ENCODE data around the gene PTPRN2. TPM values are rescaled to one million over a fixed set of nuclear protein-coding genes. Genes with fewer than 3 reads are reported as not detected.

Gene PTPRN2
- total and polyA plus RNA-seq, 4 donors: 18.1 to 69.9 (median 50.4) TPM

DNA sequence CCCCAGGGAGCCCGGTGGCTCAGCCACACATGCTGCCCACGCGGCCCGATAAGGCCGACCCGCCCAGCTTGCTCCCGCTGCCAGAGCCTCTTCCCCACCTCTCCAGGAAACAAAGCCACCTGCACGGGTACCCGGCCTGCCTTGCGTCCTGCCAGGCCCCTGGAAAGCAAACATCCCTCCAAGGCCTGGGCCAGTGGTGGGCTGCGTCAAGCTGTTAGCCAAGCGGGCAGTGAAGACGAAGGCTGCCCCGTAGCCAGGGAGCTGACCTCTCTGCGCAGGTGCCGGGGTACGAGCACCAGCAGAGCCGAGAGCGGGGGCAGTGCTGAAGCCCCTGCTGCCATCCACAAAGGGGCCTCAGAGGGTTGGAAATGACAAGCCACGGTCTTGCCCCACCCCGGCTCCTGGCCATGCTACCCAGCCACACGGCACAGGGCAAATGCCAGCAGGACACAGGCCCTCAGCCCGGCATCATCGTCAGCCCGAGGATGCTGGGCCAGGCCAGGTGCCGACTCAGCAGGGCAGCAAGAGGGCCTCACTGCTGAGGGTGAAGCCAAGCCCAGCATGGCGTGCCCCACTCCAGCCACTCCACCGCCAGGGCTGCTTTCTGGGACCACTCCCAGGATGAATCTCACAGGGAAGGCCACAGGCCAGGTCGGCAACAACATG, 140.0 kb downstream of the PTPRN2 start:
- Histone ChIP-seq H3K36me3 (ENCODE audit: control insufficient read depth, insufficient read depth, low read length) (peaks cover 11% of the 10 kb centered on the region), H3K9me3 (ENCODE audit: control insufficient read depth, insufficient read depth, low read length) (no peaks in the 10 kb centered on the region), H3K27ac (ENCODE audit: low read depth, low read length) (no peak overlapping the region), H3K4me1 (ENCODE audit: control insufficient read depth, insufficient read depth, low read length) (peaks cover 46% of the 10 kb centered on the region), H3K27me3 (ENCODE audit: control insufficient read depth, insufficient read depth, low read length) (no peaks in the 10 kb centered on the region), H3K4me3 (ENCODE audit: low read depth, low read length) (no peak overlapping the region)
- DNase-seq (ENCODE audit: low read depth in 4 of 6, low spot score in 6 of 6): no peak
- WGBS (ENCODE audit: insufficient coverage): 79% methylated on average over 25 of the region's 29 CpGs

DNA sequence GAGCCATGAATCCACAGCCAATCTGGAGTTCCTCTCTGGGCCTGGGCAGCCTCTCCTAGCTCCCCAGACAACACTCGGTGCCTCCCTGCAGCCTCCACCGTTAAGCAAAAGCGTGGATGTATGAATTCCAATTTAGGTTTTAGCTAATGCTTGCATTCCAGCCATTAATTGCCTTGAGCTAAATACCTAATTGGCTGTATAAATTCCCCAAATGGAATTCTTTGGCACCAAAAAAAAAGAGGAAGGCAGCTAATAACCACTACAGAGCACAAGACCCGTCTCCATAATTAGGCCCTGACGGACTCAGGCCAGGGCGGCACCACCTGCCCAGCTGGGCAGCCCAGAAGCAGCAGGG, 140.5 kb downstream of the PTPRN2 start:
- WGBS (ENCODE audit: insufficient coverage): 63% methylated on average over 6 of the region's 6 CpGs
- peaks cover 42% of the 10 kb centered on the region for H3K4me1 ChIP-seq (ENCODE audit: control insufficient read depth, insufficient read depth, low read length)
- peaks cover 11% of the 10 kb centered on the region for H3K36me3 ChIP-seq (ENCODE audit: control insufficient read depth, insufficient read depth, low read length)
- H3K9me3 ChIP-seq (ENCODE audit: control insufficient read depth, insufficient read depth, low read length): no peaks in the 10 kb centered on the region
- DNase-seq (ENCODE audit: low read depth in 4 of 6, low spot score in 6 of 6): peak in 1 of 6 donors; percentile 86
- no peak overlapping the region for H3K4me3 ChIP-seq (ENCODE audit: low read depth, low read length)
- no peaks in the 10 kb centered on the region for H3K27me3 ChIP-seq (ENCODE audit: control insufficient read depth, insufficient read depth, low read length)
- no peak overlapping the region for H3K27ac ChIP-seq (ENCODE audit: low read depth, low read length)

DNA sequence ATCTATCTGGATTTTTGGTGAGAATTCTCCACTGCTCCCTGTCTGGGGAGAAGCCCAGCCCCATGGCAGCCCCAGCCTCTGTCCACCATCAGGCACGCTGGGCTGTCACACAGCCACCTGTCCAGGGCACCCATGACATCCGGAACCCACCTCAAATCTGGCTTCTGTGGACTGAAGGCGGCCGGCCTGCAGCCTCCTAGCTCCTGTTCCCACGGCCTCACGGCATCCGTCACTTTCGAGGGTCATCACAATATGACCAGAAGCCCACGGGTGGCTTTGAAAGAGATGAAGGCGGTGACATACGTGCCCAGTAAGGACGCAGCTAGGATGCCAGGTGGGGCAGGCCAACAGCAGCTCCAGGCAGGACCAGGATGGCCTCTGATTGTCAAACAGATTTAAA, 140.9 kb downstream of the PTPRN2 start:
- Histone ChIP-seq H3K36me3 (ENCODE audit: control insufficient read depth, insufficient read depth, low read length) (peaks cover 11% of the 10 kb centered on the region), H3K4me1 (ENCODE audit: control insufficient read depth, insufficient read depth, low read length) (peaks cover 42% of the 10 kb centered on the region), H3K27me3 (ENCODE audit: control insufficient read depth, insufficient read depth, low read length) (no peaks in the 10 kb centered on the region), H3K9me3 (ENCODE audit: control insufficient read depth, insufficient read depth, low read length) (no peaks in the 10 kb centered on the region), H3K27ac (ENCODE audit: low read depth, low read length) (no peak overlapping the region), H3K4me3 (ENCODE audit: low read depth, low read length) (no peak overlapping the region)
- DNase-seq (ENCODE audit: low read depth in 4 of 6, low spot score in 6 of 6): no peak
- 84% methylated on average over 12 of the region's 12 CpGs for WGBS (ENCODE audit: insufficient coverage)

DNA sequence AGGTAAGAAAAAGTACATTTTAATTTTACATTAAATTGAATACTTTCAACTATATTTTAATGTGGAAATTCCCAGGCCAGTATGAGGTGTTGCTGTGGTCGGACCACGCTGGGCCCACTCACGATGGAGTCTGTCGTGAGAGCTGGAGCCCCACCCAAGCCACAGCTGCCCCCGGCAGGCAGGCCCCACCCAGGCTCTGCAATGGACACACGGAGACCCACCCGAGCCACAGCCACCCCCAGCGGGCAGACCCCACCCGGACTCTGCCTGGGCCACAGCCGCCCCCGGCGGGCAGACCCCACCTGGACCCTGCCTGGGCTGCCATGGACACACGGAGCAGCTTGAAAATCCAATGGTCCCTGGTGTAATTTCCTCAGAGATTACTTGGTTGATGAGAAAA, 141.3 kb downstream of the PTPRN2 start:
- Histone ChIP-seq H3K9me3 (ENCODE audit: control insufficient read depth, insufficient read depth, low read length) (no peaks in the 10 kb centered on the region), H3K36me3 (ENCODE audit: control insufficient read depth, insufficient read depth, low read length) (peaks cover 13% of the 10 kb centered on the region), H3K4me1 (ENCODE audit: control insufficient read depth, insufficient read depth, low read length) (peaks cover 42% of the 10 kb centered on the region), H3K27ac (ENCODE audit: low read depth, low read length) (no peak overlapping the region), H3K4me3 (ENCODE audit: low read depth, low read length) (no peak overlapping the region), H3K27me3 (ENCODE audit: control insufficient read depth, insufficient read depth, low read length) (no peaks in the 10 kb centered on the region)
- DNase-seq (ENCODE audit: low read depth in 4 of 6, low spot score in 6 of 6): no peak
- 89% methylated on average over 12 of the region's 13 CpGs for WGBS (ENCODE audit: insufficient coverage)

DNA sequence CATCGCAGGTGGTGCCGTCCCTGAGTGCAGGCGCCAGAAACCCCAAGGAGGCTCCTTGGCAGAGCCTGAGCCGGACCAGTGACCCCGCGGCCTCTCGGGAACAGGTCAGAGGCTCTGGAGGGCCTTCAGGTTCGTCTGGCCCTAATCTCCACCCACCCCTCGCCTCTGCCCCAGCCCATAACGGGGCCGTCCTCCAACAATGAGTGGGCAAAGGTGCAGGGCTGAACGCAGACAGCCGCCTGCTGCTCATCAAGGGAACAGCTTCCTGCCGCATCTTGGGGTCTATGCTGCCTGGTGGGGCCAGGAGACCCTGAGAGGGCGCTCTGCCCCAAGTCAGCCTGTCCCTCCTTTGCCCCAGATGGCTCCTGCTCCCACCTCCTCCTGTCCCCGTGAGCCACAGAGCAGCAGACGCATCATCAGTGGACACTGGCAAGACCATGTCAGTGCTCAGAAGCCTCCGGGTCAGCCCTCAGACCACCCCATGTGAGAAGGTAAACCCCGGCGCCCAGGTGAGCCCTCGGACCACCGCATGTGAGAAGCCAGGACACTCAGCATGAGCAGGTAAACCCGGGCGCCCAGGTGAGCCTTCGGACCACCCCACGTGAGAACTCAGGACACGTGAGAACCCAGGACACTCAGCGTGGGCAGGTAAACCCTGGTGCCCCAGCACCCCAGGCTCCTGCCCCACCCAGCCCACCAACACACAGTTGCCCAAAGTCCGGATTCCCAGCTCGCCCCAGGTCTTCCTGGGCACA, 142.0 kb downstream of the PTPRN2 start:
- no peak for DNase-seq (ENCODE audit: low read depth in 4 of 6, low spot score in 6 of 6)
- no peaks in the 10 kb centered on the region for H3K27me3 ChIP-seq (ENCODE audit: control insufficient read depth, insufficient read depth, low read length)
- H3K36me3 ChIP-seq (ENCODE audit: control insufficient read depth, insufficient read depth, low read length): peaks cover 19% of the 10 kb centered on the region
- H3K4me3 ChIP-seq (ENCODE audit: low read depth, low read length): no peak overlapping the region
- 84% methylated on average over 27 of the region's 30 CpGs for WGBS (ENCODE audit: insufficient coverage)
- H3K9me3 ChIP-seq (ENCODE audit: control insufficient read depth, insufficient read depth, low read length): no peaks in the 10 kb centered on the region
- peaks cover 42% of the 10 kb centered on the region for H3K4me1 ChIP-seq (ENCODE audit: control insufficient read depth, insufficient read depth, low read length)
- H3K27ac ChIP-seq (ENCODE audit: low read depth, low read length): no peak overlapping the region

DNA sequence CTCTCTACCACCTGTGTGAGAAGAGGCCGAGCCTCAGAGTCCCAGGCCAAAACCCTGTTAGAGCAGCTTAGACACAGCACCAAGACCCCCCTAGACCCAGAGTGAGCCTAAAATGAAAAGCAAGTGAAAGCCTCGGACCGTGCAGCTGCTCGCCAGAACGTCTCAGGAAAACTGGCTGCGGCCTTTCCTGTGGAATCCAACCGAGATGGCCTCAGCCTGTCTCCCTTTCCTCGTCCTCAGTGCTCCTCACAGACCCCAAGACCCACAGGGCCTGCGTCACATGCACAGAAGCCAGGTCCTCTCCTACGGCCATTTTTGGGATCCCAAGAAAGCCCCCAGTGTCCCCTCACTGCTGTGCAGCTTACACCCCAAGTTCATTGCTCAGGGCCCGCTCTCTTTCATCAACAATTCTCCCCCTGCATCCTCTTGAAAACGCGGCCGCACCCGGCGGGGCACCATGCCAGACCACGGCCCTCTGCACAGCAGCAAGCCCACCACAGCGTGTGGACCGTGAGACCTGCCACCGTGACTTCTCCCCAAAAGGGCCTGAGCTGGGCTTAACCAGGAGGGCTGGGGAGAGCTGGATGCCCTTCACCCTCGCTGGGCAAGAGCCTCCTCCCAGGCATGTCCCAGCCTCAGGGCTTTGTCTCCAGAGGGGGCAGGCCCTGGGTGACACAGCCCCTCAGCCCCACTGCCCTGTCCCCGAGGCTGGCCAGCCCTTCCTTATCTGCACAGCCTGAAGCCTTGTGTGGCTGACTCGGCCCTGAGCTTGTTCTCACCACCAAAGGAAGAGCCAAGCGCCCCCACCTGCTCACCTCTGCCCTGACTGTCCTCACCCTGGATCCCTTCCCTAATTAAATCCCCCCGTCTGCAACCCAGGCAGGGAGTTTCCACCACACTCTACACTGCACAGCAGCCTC, 142.9 kb downstream of the PTPRN2 start:
- H3K27me3 ChIP-seq (ENCODE audit: control insufficient read depth, insufficient read depth, low read length): no peaks in the 10 kb centered on the region
- DNase-seq (ENCODE audit: low read depth in 4 of 6, low spot score in 6 of 6): no peak
- H3K9me3 ChIP-seq (ENCODE audit: control insufficient read depth, insufficient read depth, low read length): no peaks in the 10 kb centered on the region
- H3K36me3 ChIP-seq (ENCODE audit: control insufficient read depth, insufficient read depth, low read length): peaks cover 19% of the 10 kb centered on the region
- no peak overlapping the region for H3K4me3 ChIP-seq (ENCODE audit: low read depth, low read length)
- whole genome bisulfite sequencing (ENCODE audit: insufficient coverage): 79% methylated on average over 25 of the region's 25 CpGs
- H3K4me1 ChIP-seq (ENCODE audit: control insufficient read depth, insufficient read depth, low read length): peaks cover 42% of the 10 kb centered on the region
- no peak overlapping the region for H3K27ac ChIP-seq (ENCODE audit: low read depth, low read length)

DNA sequence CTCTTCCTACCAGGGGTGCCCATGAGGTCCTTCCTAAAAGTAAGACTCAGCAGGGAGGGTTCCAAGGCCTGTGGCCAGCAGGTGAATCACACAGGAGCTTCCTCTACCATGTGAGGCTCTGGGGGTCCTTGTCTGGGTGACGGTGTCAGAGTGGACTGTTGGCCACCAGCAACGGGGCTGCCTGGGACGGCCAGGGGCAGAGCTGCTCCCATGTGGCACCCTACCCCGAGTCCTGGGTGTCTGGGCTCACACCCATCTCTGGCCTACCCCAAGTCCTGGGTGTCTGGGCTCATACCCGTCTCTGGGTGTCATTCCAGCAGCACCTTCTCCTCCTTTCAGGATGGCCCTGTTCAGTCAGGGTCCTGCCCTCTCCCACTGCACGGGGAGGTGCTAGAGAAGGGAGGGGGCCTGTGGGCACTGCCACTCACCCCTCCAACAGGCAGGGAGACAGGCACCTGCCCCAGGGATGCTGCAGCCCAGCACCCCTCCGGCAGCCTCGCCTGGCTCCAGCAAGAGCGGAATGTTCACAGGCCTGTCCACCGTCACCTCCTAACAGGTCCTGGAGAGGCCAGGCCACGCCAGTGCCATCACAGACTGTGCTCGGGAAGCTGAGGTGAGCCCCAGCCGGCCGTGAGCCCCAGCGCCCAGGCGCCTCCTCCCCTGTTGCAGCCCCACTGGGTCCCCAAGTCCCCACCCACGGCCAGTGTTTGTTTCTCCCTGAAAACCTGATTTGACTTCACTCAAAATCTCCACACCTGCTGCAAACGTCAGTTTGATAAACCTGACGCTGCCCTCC, 143.7 kb downstream of the PTPRN2 start:
- no peaks in the 10 kb centered on the region for H3K27me3 ChIP-seq (ENCODE audit: control insufficient read depth, insufficient read depth, low read length)
- H3K27ac ChIP-seq (ENCODE audit: low read depth, low read length): no peak overlapping the region
- no peak overlapping the region for H3K4me3 ChIP-seq (ENCODE audit: low read depth, low read length)
- no peak for DNase-seq (ENCODE audit: low read depth in 4 of 6, low spot score in 6 of 6)
- 93% methylated on average over 18 of the region's 19 CpGs for WGBS (ENCODE audit: insufficient coverage)
- peaks cover 19% of the 10 kb centered on the region for H3K36me3 ChIP-seq (ENCODE audit: control insufficient read depth, insufficient read depth, low read length)
- H3K4me1 ChIP-seq (ENCODE audit: control insufficient read depth, insufficient read depth, low read length): peaks cover 42% of the 10 kb centered on the region
- no peaks in the 10 kb centered on the region for H3K9me3 ChIP-seq (ENCODE audit: control insufficient read depth, insufficient read depth, low read length)

DNA sequence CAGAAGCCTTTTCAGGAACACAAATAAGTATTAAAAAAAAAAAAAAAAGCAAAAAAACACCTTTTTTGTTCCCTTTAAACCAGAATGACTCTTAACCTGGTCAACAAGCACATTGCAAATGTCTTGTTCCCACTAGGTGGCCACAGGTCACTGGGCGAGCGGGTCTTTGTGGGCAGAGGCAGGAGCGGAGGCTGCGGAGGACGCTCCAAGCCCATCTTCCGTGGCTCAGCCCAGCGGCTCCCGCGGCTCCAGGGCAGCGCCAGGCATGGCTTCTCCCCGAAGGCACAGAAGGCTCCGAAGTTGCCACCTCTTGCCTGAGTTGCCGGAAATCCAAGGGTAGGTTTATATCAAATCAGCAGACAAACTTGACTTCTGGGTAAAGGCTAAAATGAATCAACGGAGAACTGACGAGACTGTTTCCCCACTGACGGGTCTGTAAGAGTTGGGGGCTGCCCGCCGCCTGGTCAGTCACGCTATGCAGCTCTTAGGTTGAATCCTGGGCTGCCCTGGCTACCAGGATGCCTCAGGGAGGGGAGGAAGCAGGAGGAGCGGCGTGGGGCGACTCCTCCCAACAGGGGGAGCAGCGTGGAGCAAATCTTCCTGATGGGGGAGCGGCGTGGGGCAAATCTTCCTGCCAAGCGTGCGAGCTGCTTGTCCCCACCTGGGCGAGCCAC, 144.5 kb downstream of the PTPRN2 start:
- Histone ChIP-seq H3K4me3 (ENCODE audit: low read depth, low read length) (no peak overlapping the region), H3K27ac (ENCODE audit: low read depth, low read length) (no peak overlapping the region), H3K4me1 (ENCODE audit: control insufficient read depth, insufficient read depth, low read length) (peaks cover 42% of the 10 kb centered on the region)

More for the DNA sequence above, 144.5 kb downstream of the PTPRN2 start:
- H3K36me3 ChIP-seq (ENCODE audit: control insufficient read depth, insufficient read depth, low read length): peaks cover 19% of the 10 kb centered on the region
- no peaks in the 10 kb centered on the region for H3K9me3 ChIP-seq (ENCODE audit: control insufficient read depth, insufficient read depth, low read length)
- WGBS (ENCODE audit: insufficient coverage): 88% methylated on average over 19 of the region's 28 CpGs
- no peak for DNase-seq (ENCODE audit: low read depth in 4 of 6, low spot score in 6 of 6)
- no peaks in the 10 kb centered on the region for H3K27me3 ChIP-seq (ENCODE audit: control insufficient read depth, insufficient read depth, low read length)
